GM12875 (cell line): ENCODE measurements around the gene IRAK2.

ENCODE experiments used
- H3K4me3 ChIP-seq: one replicate; pipeline ENCODE4 v1.5.1; 2011; ENCODE audit warnings: low read depth, low read length, control low read depth
- TF ChIP-seq, protein P1 (sequence below): IDR thresholded peaks from 2 replicates; pipeline ENCODE4 v1.5.1; 2011; ENCODE audit warnings: low read depth, mild to moderate bottlenecking, control low read depth, inconsistent platforms, low read length, moderate library complexity, borderline replicate concordance; ENCODE audit not compliant: insufficient read depth

Gene IRAK2

DNA sequence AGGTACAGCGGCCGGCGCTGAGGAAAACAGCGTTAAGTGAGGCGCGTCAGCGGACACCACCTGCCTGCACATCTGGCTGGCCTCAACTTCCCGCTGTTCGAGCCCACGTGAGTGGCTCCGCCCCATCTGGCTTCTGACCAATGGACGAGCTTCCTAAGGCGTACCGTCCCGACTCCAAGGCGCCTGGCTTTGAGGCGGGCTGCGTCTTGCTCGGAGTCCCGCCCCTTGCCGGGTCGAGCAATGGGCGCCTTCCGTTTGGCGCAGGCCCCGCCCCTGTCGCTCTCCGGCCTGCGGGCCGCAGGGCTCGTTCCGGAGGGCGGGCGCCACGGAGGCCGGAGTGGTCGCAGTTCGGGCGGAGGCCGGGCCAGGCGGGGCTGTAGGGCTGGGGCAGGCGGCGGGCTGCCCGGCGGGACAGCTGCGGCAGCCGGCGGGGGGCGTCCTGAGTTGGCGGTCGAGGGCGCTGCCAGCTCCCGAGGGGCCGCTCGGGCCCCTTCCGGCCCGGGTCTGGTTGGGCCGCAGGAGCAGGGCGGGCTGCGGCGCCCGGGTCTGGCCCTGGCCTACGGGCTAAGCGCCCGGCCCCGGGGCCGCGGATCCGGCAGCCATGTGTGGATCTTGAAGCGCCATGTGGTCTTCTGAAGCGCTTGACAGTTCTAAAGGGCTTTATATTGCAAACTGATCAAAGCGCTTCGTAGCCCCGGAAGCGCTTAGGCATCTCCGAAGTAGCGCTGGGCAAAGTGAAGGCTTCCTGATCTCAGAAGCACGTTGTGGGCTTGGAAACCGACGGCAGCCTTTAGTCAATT, 83.7 kb downstream of the IRAK2 start, which contains the start of gene TATDN2:
TSS of gene TATDN2 (plus strand) at position 276 of the 800 bp plus-strand sequence. CDS start 742 bp downstream, outside the sequence.
- TF ChIP-seq, protein P1, sequence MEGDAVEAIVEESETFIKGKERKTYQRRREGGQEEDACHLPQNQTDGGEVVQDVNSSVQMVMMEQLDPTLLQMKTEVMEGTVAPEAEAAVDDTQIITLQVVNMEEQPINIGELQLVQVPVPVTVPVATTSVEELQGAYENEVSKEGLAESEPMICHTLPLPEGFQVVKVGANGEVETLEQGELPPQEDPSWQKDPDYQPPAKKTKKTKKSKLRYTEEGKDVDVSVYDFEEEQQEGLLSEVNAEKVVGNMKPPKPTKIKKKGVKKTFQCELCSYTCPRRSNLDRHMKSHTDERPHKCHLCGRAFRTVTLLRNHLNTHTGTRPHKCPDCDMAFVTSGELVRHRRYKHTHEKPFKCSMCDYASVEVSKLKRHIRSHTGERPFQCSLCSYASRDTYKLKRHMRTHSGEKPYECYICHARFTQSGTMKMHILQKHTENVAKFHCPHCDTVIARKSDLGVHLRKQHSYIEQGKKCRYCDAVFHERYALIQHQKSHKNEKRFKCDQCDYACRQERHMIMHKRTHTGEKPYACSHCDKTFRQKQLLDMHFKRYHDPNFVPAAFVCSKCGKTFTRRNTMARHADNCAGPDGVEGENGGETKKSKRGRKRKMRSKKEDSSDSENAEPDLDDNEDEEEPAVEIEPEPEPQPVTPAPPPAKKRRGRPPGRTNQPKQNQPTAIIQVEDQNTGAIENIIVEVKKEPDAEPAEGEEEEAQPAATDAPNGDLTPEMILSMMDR = no peak
- H3K4me3 ChIP-seq = peak within 1 kb of the TSS; percentile 91

GRCh38 chr3:10248984-10249748, 84.4 kb downstream of the IRAK2 start:
- H3K4me3 ChIP-seq = peak overlapping the region; percentile 91
- TF ChIP-seq, protein P1 = no peak

DNA sequence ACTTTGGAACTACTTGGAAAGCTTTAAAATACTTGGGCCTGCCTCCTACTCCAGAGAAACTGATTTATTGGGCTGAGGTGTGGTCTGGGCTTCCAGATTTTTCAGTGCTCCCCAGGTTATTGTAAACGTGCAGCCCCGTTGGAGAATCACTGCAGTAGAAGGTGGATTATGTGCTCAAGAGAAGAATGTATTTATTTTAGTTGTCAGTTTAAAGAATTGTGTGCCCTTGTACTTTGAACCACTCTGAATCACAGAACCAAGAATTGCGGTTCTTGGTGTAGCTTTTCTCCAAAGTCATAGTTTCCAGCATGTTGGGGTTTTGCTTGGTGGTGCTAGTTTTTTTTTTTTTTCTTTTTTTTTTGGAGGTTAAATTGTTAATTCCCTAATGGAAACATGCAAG, 85.1 kb downstream of the IRAK2 start:
- TF ChIP-seq, protein P1 = no peak
- H3K4me3 ChIP-seq = peak overlapping the region; percentile 91

DNA sequence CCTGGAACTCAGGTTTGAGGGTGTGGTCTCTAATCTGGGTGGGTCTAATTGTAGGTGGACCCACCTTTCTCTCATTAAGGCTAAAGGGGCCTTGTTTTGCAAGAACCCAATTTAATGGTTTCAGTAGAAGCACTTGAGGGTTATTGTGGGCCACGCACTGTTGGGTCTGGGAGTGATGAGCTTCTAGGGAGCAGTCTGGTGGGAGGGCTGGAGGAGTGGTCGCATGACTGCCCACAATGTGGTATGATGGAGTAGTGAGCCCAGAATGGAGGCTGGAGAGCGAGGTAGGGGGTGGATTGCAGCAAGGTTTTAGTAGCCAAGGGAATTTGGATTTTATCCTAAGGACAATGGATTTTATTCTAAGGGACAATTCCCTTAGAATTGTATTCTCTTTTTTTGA, 86.3 kb downstream of the IRAK2 start:
- TF ChIP-seq, protein P1 = no peak
- H3K4me3 ChIP-seq = no peak overlapping the region

DNA sequence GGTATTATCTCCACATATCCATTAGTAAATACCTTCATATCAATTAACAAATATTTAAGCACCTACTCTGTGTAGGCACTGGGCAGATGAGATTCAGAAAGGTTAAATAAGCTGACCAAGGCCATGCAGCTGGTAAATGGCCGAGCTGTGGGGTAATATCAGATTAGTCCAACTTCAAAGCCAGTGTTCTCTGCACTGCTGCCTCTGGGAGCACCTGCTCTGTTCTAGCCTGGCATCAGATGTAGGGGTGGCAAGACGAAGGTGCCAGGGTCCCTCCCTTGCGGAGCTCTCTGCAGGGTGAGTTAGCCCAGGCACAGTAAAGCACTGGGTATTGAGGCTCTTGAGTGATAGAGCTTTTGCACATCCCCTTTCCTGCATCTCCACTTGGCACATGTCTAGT, 89.0 kb downstream of the IRAK2 start:
- no peak overlapping the region for H3K4me3 ChIP-seq
- TF ChIP-seq, protein P1 = no peak

GRCh38 chr3:10255835-10256234, 91.1 kb downstream of the IRAK2 start:
- TF ChIP-seq, protein P1 = no peak
- H3K4me3 ChIP-seq = no peak overlapping the region
